CD14-positive monocyte (primary cell): ENCODE results near the gene SRSF4. TPM values are rescaled to one million over a fixed set of nuclear protein-coding genes. Genes with fewer than 3 reads are reported as not detected.
A peak's percentile ranks its signal among the peaks of the same experiment; 100 is the strongest.

Experiments used
- DNase-seq, 3 donors: peaks; one replicate each; pipeline ENCODE4 v3.0.0-alpha.2; 2011 to 2022
- H2AFZ ChIP-seq: 2 replicates; pipeline ENCODE4 v1.6.0; 2012; ENCODE audit warnings: mild to moderate bottlenecking, low read depth, low read length, inconsistent platforms; ENCODE audit not compliant: insufficient read depth, poor library complexity, severe bottlenecking
- H3K27ac ChIP-seq, 2 donors: 1 replicate in 1 of 2; 2 replicates in 1 of 2; pipeline ENCODE4 v1.5.1; 2012 to 2013; ENCODE audit warnings: low read length in 2 of 2, control low read depth in 1 of 2, inconsistent platforms in 1 of 2, low read depth in 1 of 2, mild to moderate bottlenecking in 1 of 2
- H3K27me3 ChIP-seq, 2 donors: one replicate each; pipeline versions ENCODE4 v1.6.0 to v1.6.1; 2011 to 2013; ENCODE audit warnings: low read length in 2 of 2; ENCODE audit not compliant: control insufficient read depth in 2 of 2, insufficient read depth in 2 of 2
- H3K36me3 ChIP-seq, 2 donors: replicated peaks in 1 of 2; 1 replicate in 1 of 2; 2 replicates in 1 of 2; pipeline versions ENCODE4 v1.5.1 to v1.6.1; 2012 to 2013; ENCODE audit warnings: low read length in 2 of 2, control low read depth in 1 of 2, inconsistent platforms in 1 of 2, mild to moderate bottlenecking in 1 of 2; ENCODE audit not compliant: insufficient read depth in 2 of 2, control insufficient read depth in 1 of 2
- H3K4me1 ChIP-seq, 2 donors: 1 replicate in 1 of 2; 2 replicates in 1 of 2; pipeline versions ENCODE4 v1.5.1 to v1.6.1; 2012 to 2013; ENCODE audit warnings: low read length in 2 of 2, control low read depth in 1 of 2, inconsistent platforms in 1 of 2, mild to moderate bottlenecking in 1 of 2, moderate library complexity in 1 of 2; ENCODE audit not compliant: insufficient read depth in 2 of 2, control insufficient read depth in 1 of 2
- H3K4me2 ChIP-seq: replicated peaks from 2 replicates; pipeline ENCODE3; 2012; ENCODE audit warnings: low read length, moderate library complexity, mild to moderate bottlenecking; ENCODE audit not compliant: poor library complexity, severe bottlenecking; ENCODE audit errors: extremely low read depth
- H3K4me3 ChIP-seq, 3 experiments: fragments of 200-600 bp in 1 of 3; sonication (generic) in 1 of 3; replicated peaks in 1 of 3; 1 replicate in 2 of 3; 2 replicates in 1 of 3; pipeline ENCODE4 v1.5.1; 2011 to 2013; ENCODE audit warnings: low read length in 3 of 3, mild to moderate bottlenecking in 3 of 3, control low read depth in 2 of 3, low read depth in 2 of 3, inconsistent platforms in 1 of 3, moderate library complexity in 1 of 3
- H3K79me2 ChIP-seq: 2 replicates; pipeline ENCODE4 v1.6.0; 2012; ENCODE audit warnings: mild to moderate bottlenecking, control low read depth, inconsistent platforms, low read length, moderate library complexity; ENCODE audit not compliant: insufficient read depth
- H3K9ac ChIP-seq: 2 replicates; pipeline ENCODE4 v1.6.0; 2017; ENCODE audit warnings: low read length, mild to moderate bottlenecking; ENCODE audit not compliant: insufficient read depth, poor library complexity, severe bottlenecking
- H3K9me3 ChIP-seq, 2 donors: replicated peaks in 1 of 2; 1 replicate in 1 of 2; 2 replicates in 1 of 2; pipeline versions ENCODE4 v1.5.1 to v1.6.1; 2012 to 2013; ENCODE audit warnings: low read length in 2 of 2, control low read depth in 1 of 2; ENCODE audit not compliant: control insufficient read depth in 1 of 2, insufficient read depth in 1 of 2
- H4K20me1 ChIP-seq: 2 replicates; pipeline ENCODE4 v1.6.0; 2012; ENCODE audit warnings: mild to moderate bottlenecking, low read length, control low read depth, moderate library complexity; ENCODE audit not compliant: insufficient read depth
- H3K27ac Mint-ChIP-seq, 7 donors: one replicate each; pipeline ENCODE4 v1.8.0; 2020; ENCODE audit warnings: mild to moderate bottlenecking in 7 of 7, mixed read lengths in 7 of 7, moderate library complexity in 6 of 7, inconsistent platforms in 2 of 7
- H3K27me3 Mint-ChIP-seq, 3 donors: one replicate each; pipeline ENCODE4 v1.8.0; 2021 to 2022; ENCODE audit warnings: low read depth in 3 of 3, mild to moderate bottlenecking in 3 of 3, mixed read lengths in 3 of 3, moderate library complexity in 3 of 3, inconsistent platforms in 1 of 3
- H3K36me3 Mint-ChIP-seq, 2 donors: one replicate each; pipeline ENCODE4 v1.8.0; 2020; ENCODE audit warnings: mixed read lengths in 2 of 2, inconsistent platforms in 1 of 2, mild to moderate bottlenecking in 1 of 2
- H3K4me1 Mint-ChIP-seq: one replicate; pipeline ENCODE4 v1.8.0; 2020; ENCODE audit warnings: mild to moderate bottlenecking, mixed read lengths
- H3K4me3 Mint-ChIP-seq, 2 donors: one replicate each; pipeline ENCODE4 v1.8.0; 2020; ENCODE audit warnings: mild to moderate bottlenecking in 2 of 2, mixed read lengths in 2 of 2, moderate library complexity in 1 of 2
- H3K9me3 Mint-ChIP-seq, 7 donors: one replicate each; pipeline ENCODE4 v1.8.0; 2020 to 2022; ENCODE audit warnings: mixed read lengths in 7 of 7, mild to moderate bottlenecking in 6 of 7, moderate library complexity in 6 of 7, inconsistent platforms in 2 of 7
- CTCF ChIP-seq: fragments of 200-600 bp; IDR thresholded peaks from one replicate; pipeline ENCODE4 v1.8.0; 2022; ENCODE audit warnings: antibody characterized with exemption, mild to moderate bottlenecking
- WGBS: methylation state at CpG from one replicate; pipeline ENCODE4 v1.1.5; 2013; ENCODE audit warnings: missing lambda C conversion rate; ENCODE audit not compliant: insufficient coverage; 5-methylcytosine and 5-hydroxymethylcytosine counted together
- intact Hi-C, 2 donors: fragments of 100-400 bp; cut with micrococcal nuclease; formaldehyde crosslinking; loops; one replicate each; pipeline versions ENCODE4 v1.15.0 to v1.15.1; 2023
- polyA plus RNA-seq, 3 donors: library from polyadenylated mRNA; depleted of rRNA in 1 of 3; unstranded in 2 of 3; stranded (reverse) in 1 of 3; fragments of 300-500 nt in 2 of 3; fragments of >200 nt in 1 of 3; fragmentation: Illumina TruSeq in 2 of 3; gene quantifications; 1 replicate in 2 of 3; 2 replicates in 1 of 3; pipeline ENCODE4 v1.2.3, GENCODE V29; 2012 to 2021

The SRSF4 gene
- polyA plus RNA-seq, 3 donors: 38.4 to 66.8 (median 55.5) TPM

- 3% methylated on average over 34 of the region's 34 CpGs for WGBS
- H3K79me2 ChIP-seq: no peaks in the 10 kb centered on the region
- H3K9me3 Mint-ChIP-seq: peaks cover 0 to 15% (median 3%) of the 10 kb centered on the region in 7 donors
- peaks cover 26 to 28% of the 10 kb centered on the region in 2 donors for H3K36me3 Mint-ChIP-seq
- H3K4me3 ChIP-seq: peak overlapping the region in 1 of 3 experiments; percentile 38
- no peak for DNase-seq
- H3K36me3 ChIP-seq: peaks cover 10 to 15% of the 10 kb centered on the region in 2 donors
- peaks cover 32 to 58% of the 10 kb centered on the region in 2 donors for H3K27me3 ChIP-seq
- H3K9ac ChIP-seq: no peak overlapping the region
- H3K4me2 ChIP-seq: peak overlapping the region; percentile 46
- peaks cover 20 to 35% of the 10 kb centered on the region in 2 donors for H3K4me1 ChIP-seq
- H3K4me1 Mint-ChIP-seq: peaks cover 10% of the 10 kb centered on the region
- peak overlapping the region in 1 of 2 donors; percentile 80 for H3K4me3 Mint-ChIP-seq
- H3K27ac Mint-ChIP-seq: no peak overlapping the region
- intact Hi-C loops: no loop called here
- peaks cover 6% of the 10 kb centered on the region for H4K20me1 ChIP-seq
- peak overlapping the region; percentile 21 for H2AFZ ChIP-seq
- TF ChIP-seq CTCF: no peak
- H3K27ac ChIP-seq: no peak overlapping the region
- H3K9me3 ChIP-seq: peaks cover 0 to 12% of the 10 kb centered on the region in 2 donors
- H3K27me3 Mint-ChIP-seq: peaks cover 53 to 76% (median 62%) of the 10 kb centered on the region in 3 donors
Observed at GRCh38 chr1:29122682-29123052, 59.0 kb downstream of the SRSF4 start.

- Histone ChIP-seq H3K27ac (no peak overlapping the region), H2AFZ (no peak overlapping the region), H3K9me3 (peaks cover 0 to 12% of the 10 kb centered on the region in 2 donors), H3K79me2 (no peaks in the 10 kb centered on the region), H3K4me1 (peaks cover 20 to 35% of the 10 kb centered on the region in 2 donors), H3K36me3 (peaks cover 15 to 21% of the 10 kb centered on the region in 2 donors), H3K27me3 (peaks cover 32 to 52% of the 10 kb centered on the region in 2 donors), H3K9ac (no peak overlapping the region), H3K4me2 (peak overlapping the region; percentile 46), H4K20me1 (peaks cover 6% of the 10 kb centered on the region), H3K4me3 (peak overlapping the region in 1 of 3 experiments; percentile 38)
- Mint-ChIP-seq H3K4me1 (peaks cover 10% of the 10 kb centered on the region), H3K4me3 (peak overlapping the region in 1 of 2 donors; percentile 62), H3K36me3 (peaks cover 32 to 34% of the 10 kb centered on the region in 2 donors), H3K27me3 (peaks cover 48 to 71% (median 59%) of the 10 kb centered on the region in 3 donors), H3K9me3 (peaks cover 0 to 15% (median 3%) of the 10 kb centered on the region in 7 donors), H3K27ac (no peak overlapping the region)
- intact Hi-C loops: no loop called here
- no peak for TF ChIP-seq CTCF
- DNase-seq: no peak
- 2% methylated on average over 77 of the region's 81 CpGs for WGBS
Observed at GRCh38 chr1:29121936-29122681, 59.6 kb downstream of the SRSF4 start.
